Measurements from ENCODE around the gene RNPEPL1.

The RNPEPL1 gene

DNA sequence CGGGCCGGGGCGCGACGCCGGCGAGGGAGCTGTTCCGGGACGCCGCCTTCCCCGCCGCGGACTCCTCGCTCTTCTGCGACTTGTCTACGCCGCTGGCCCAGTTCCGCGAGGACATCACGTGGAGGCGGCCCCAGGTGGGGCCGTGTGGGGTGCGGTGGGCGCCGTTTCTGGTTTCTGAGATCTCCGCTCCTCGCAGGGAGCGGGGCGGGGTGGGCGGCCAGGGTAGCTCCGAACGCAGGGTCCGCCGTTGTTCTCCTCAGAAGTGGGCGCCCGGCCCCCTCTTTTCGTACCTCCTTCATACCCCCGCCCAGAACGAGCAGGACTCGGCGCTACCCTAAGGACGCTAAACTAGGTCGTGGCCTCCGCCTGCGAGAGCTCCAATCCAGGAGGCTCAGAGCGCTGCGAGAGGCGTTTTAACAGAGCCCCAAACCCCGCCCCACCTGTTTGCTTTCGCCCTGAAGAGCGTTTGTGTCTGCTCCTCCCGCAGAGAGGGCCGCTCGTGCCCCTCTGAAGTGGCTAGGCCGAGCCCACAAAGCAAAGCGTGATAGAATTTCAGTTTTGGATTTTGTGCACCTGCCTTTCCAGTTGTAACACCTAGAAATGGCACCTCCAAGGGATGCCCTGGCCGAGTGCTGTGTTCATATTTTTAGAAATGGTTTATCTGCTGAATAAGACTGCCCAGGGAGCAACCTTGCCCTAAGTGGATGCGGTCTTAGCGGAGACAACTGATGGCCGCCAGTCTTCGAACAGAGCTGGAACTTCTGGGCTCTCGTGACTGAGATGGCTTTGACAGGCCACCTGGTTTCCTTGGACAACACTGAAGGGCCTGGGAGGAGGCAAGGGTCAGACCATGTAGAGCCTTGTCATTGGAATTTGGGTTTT is 18.9 kb downstream of the RNPEPL1 start:
- H3K18ac ChIP-seq (ENCODE audit: low read length): peak overlapping the region; percentile 60
- H3K79me2 ChIP-seq (ENCODE audit: control insufficient read depth, insufficient read depth, low read length, poor library complexity): peaks cover 15% of the 10 kb centered on the region
- peak overlapping the region; percentile 54 for H3K9ac ChIP-seq (ENCODE audit: low read length)
- H3K27ac ChIP-seq (ENCODE audit: low read depth, low read length): no peak overlapping the region
- peak overlapping the region; percentile 52 for H4K91ac ChIP-seq (ENCODE audit: low read depth, low read length)
- peaks cover 30 to 31% of the 10 kb centered on the region in 2 experiments for H3K36me3 ChIP-seq (ENCODE audit: control insufficient read depth in 1 of 2, insufficient read depth in 2 of 2, low read length in 2 of 2)
- peak overlapping the region; percentile 69 for H3K4ac ChIP-seq (ENCODE audit: low read depth, low read length)
- peaks cover 7% of the 10 kb centered on the region for H3K79me1 ChIP-seq (ENCODE audit: low read length)
- WGBS (ENCODE audit: extremely low coverage, insufficient coverage, insufficient read length): no CpG with 5 or more reads among the region's 62 CpGs
- H3K27me3 ChIP-seq (ENCODE audit: insufficient read depth, low read length): no peaks in the 10 kb centered on the region
- no peak overlapping the region for H2BK5ac ChIP-seq (ENCODE audit: low read depth, low read length, poor library complexity)
- H2AFZ ChIP-seq (ENCODE audit: insufficient read depth, low read length, poor library complexity): peak overlapping the region; percentile 73
- peak overlapping the region; percentile 66 for H4K8ac ChIP-seq (ENCODE audit: low read depth, low read length)
- peaks cover 6% of the 10 kb centered on the region for H3K9me3 ChIP-seq (ENCODE audit: insufficient read depth, low read depth, low read length)
- peaks cover 18 to 22% of the 10 kb centered on the region in 2 experiments for H3K4me1 ChIP-seq (ENCODE audit: control insufficient read depth in 1 of 2, insufficient read depth in 2 of 2, low read length in 2 of 2)
- H4K12ac ChIP-seq (ENCODE audit: low read depth, low read length): peak overlapping the region; percentile 76
- no peak overlapping the region for H2AK5ac ChIP-seq (ENCODE audit: low read length)
- H3K23ac ChIP-seq (ENCODE audit: low read length): no peak overlapping the region
- peak overlapping the region; percentile 89 for H3K4me3 ChIP-seq (ENCODE audit: low read depth, low read length)
- H3K14ac ChIP-seq (ENCODE audit: low read length): peak overlapping the region; percentile 61
- DNase-seq: peak in 1 of 2 donors; percentile 39
- no peak overlapping the region for H2BK12ac ChIP-seq (ENCODE audit: low read length)
- peak overlapping the region; percentile 81 for H3K4me2 ChIP-seq (ENCODE audit: low read length)
- H2BK120ac ChIP-seq (ENCODE audit: insufficient read depth, low read length, poor library complexity): peak overlapping the region; percentile 56

DNA sequence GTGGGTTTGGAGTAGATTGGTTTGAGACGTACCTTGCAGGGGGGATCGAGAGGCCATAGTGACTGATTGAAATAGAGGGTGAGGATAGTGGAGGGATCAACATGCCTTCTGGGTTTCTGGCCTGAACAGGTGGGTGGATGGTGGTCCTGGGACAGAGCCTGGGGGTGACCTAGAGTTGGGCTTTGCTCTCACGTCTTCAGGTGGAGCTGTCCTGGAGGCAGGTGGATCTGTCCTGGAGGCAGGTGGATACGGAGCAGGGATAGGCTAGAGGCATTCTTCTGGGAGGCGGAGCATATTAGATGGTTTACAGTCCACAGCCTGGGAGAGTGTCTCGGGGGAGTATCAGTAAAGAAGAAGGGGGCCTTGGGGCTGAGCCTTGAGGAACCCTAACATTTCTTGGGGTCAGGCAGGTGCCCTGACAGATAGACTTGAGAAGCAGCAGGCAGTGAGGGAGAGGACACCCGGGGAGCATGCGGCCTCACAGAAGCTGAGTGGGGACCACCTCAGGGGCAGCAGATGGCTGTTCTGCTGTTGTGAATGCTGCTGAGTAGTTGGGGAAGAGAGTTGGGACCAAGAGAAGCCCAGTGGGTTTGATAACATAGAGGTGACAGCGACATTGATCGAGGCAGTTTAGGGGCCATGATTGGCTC is 19.8 kb downstream of the RNPEPL1 start:
- Histone ChIP-seq H3K4me1 (ENCODE audit: control insufficient read depth in 1 of 2, insufficient read depth in 2 of 2, low read length in 2 of 2) (peaks cover 18 to 20% of the 10 kb centered on the region in 2 experiments), H4K12ac (ENCODE audit: low read depth, low read length) (no peak overlapping the region), H2BK5ac (ENCODE audit: low read depth, low read length, poor library complexity) (no peak overlapping the region), H4K91ac (ENCODE audit: low read depth, low read length) (no peak overlapping the region), H3K4me3 (ENCODE audit: low read depth, low read length) (no peak overlapping the region), H4K8ac (ENCODE audit: low read depth, low read length) (no peak overlapping the region), H3K9ac (ENCODE audit: low read length) (no peak overlapping the region), H3K27ac (ENCODE audit: low read depth, low read length) (no peak overlapping the region), H3K23ac (ENCODE audit: low read length) (no peak overlapping the region), H3K18ac (ENCODE audit: low read length) (peak overlapping the region; percentile 20), H3K27me3 (ENCODE audit: insufficient read depth, low read length) (no peaks in the 10 kb centered on the region), H3K4ac (ENCODE audit: low read depth, low read length) (peak overlapping the region; percentile 23), H3K9me3 (ENCODE audit: insufficient read depth, low read depth, low read length) (peaks cover 6% of the 10 kb centered on the region), H3K79me2 (ENCODE audit: control insufficient read depth, insufficient read depth, low read length, poor library complexity) (peaks cover 15% of the 10 kb centered on the region), H3K36me3 (ENCODE audit: control insufficient read depth in 1 of 2, insufficient read depth in 2 of 2, low read length in 2 of 2) (peaks cover 31 to 33% of the 10 kb centered on the region in 2 experiments), H2BK120ac (ENCODE audit: insufficient read depth, low read length, poor library complexity) (no peak overlapping the region), H2AK5ac (ENCODE audit: low read length) (no peak overlapping the region), H3K14ac (ENCODE audit: low read length) (no peak overlapping the region), H3K79me1 (ENCODE audit: low read length) (peaks cover 7% of the 10 kb centered on the region), H2AFZ (ENCODE audit: insufficient read depth, low read length, poor library complexity) (no peak overlapping the region), H2BK12ac (ENCODE audit: low read length) (no peak overlapping the region), H3K4me2 (ENCODE audit: low read length) (peak overlapping the region; percentile 81)
- no peak for DNase-seq
- no CpG with 5 or more reads among the region's 10 CpGs for WGBS (ENCODE audit: extremely low coverage, insufficient coverage, insufficient read length)

DNA sequence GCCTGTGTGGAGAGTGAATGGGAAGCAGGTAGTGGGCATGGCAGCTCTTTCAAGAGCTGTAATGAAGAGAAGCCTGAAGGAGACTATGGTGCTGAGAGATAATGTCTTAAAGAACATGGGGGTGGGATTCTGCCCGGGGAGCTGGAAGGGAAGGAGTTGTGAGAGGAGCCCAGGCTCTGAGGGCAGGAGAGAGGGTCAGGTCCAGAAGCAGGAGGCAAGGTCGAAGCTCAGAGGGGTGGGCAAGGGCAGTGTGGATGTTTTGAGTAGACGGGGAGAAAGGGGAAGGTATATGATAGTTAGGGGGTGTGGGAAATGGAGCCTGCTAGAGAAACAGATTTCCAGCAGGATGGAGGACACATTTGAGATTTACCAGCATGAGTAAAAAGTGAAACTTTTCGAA is 20.4 kb downstream of the RNPEPL1 start:
- Histone ChIP-seq H2BK12ac (ENCODE audit: low read length) (no peak overlapping the region), H3K4me1 (ENCODE audit: control insufficient read depth in 1 of 2, insufficient read depth in 2 of 2, low read length in 2 of 2) (peaks cover 18 to 20% of the 10 kb centered on the region in 2 experiments), H2BK120ac (ENCODE audit: insufficient read depth, low read length, poor library complexity) (no peak overlapping the region), H3K36me3 (ENCODE audit: control insufficient read depth in 1 of 2, insufficient read depth in 2 of 2, low read length in 2 of 2) (peaks cover 33% of the 10 kb centered on the region in 2 experiments), H3K27ac (ENCODE audit: low read depth, low read length) (no peak overlapping the region), H3K4me3 (ENCODE audit: low read depth, low read length) (no peak overlapping the region), H4K91ac (ENCODE audit: low read depth, low read length) (no peak overlapping the region), H4K8ac (ENCODE audit: low read depth, low read length) (no peak overlapping the region), H3K14ac (ENCODE audit: low read length) (no peak overlapping the region), H3K9me3 (ENCODE audit: insufficient read depth, low read depth, low read length) (peaks cover 6% of the 10 kb centered on the region), H3K9ac (ENCODE audit: low read length) (no peak overlapping the region), H3K79me2 (ENCODE audit: control insufficient read depth, insufficient read depth, low read length, poor library complexity) (peaks cover 15% of the 10 kb centered on the region), H2BK5ac (ENCODE audit: low read depth, low read length, poor library complexity) (no peak overlapping the region), H2AK5ac (ENCODE audit: low read length) (no peak overlapping the region), H2AFZ (ENCODE audit: insufficient read depth, low read length, poor library complexity) (no peak overlapping the region), H3K23ac (ENCODE audit: low read length) (no peak overlapping the region), H3K4ac (ENCODE audit: low read depth, low read length) (no peak overlapping the region), H3K18ac (ENCODE audit: low read length) (no peak overlapping the region), H4K12ac (ENCODE audit: low read depth, low read length) (no peak overlapping the region), H3K79me1 (ENCODE audit: low read length) (peaks cover 7% of the 10 kb centered on the region), H3K27me3 (ENCODE audit: insufficient read depth, low read length) (no peaks in the 10 kb centered on the region), H3K4me2 (ENCODE audit: low read length) (no peak overlapping the region)
- no CpG with 5 or more reads among the region's 4 CpGs for whole genome bisulfite sequencing (ENCODE audit: extremely low coverage, insufficient coverage, insufficient read length)
- DNase-seq: no peak

DNA sequence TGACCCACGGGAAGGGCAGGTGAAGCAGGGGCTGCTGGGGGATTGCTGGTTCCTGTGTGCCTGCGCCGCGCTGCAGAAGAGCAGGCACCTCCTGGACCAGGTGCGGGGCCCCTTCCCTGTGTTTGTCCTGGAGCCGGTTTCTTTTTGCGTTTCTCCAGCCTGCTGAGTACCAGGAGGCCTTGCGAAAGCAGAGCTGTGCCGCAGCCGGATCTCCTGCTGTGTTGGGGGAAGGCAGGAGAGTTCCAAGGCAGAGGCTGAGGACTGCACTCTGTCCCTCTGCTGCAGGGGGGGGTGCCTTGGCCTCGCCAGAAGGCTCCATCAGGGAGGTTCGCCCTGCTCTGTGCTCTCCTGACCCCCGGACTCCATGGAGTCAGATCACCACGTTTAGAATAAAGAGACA is 21.1 kb downstream of the RNPEPL1 start:
- H3K27ac ChIP-seq (ENCODE audit: low read depth, low read length): no peak overlapping the region
- DNase-seq: no peak
- H3K4me3 ChIP-seq (ENCODE audit: low read depth, low read length): no peak overlapping the region
- peaks cover 35 to 36% of the 10 kb centered on the region in 2 experiments for H3K36me3 ChIP-seq (ENCODE audit: control insufficient read depth in 1 of 2, insufficient read depth in 2 of 2, low read length in 2 of 2)
- no peak overlapping the region for H2BK120ac ChIP-seq (ENCODE audit: insufficient read depth, low read length, poor library complexity)
- no peak overlapping the region for H3K18ac ChIP-seq (ENCODE audit: low read length)
- H3K23ac ChIP-seq (ENCODE audit: low read length): no peak overlapping the region
- H3K9me3 ChIP-seq (ENCODE audit: insufficient read depth, low read depth, low read length): peaks cover 6% of the 10 kb centered on the region
- H3K4ac ChIP-seq (ENCODE audit: low read depth, low read length): no peak overlapping the region
- no peak overlapping the region for H3K9ac ChIP-seq (ENCODE audit: low read length)
- no peak overlapping the region for H4K91ac ChIP-seq (ENCODE audit: low read depth, low read length)
- H4K8ac ChIP-seq (ENCODE audit: low read depth, low read length): no peak overlapping the region
- no peak overlapping the region for H2BK5ac ChIP-seq (ENCODE audit: low read depth, low read length, poor library complexity)
- no peak overlapping the region for H3K14ac ChIP-seq (ENCODE audit: low read length)
- no peak overlapping the region for H2BK12ac ChIP-seq (ENCODE audit: low read length)
- no CpG with 5 or more reads among the region's 14 CpGs for WGBS (ENCODE audit: extremely low coverage, insufficient coverage, insufficient read length)
- H3K4me2 ChIP-seq (ENCODE audit: low read length): no peak overlapping the region
- no peak overlapping the region for H2AK5ac ChIP-seq (ENCODE audit: low read length)
- peaks cover 7% of the 10 kb centered on the region for H3K79me1 ChIP-seq (ENCODE audit: low read length)
- H2AFZ ChIP-seq (ENCODE audit: insufficient read depth, low read length, poor library complexity): no peak overlapping the region
- H4K12ac ChIP-seq (ENCODE audit: low read depth, low read length): no peak overlapping the region
- H3K4me1 ChIP-seq (ENCODE audit: control insufficient read depth in 1 of 2, insufficient read depth in 2 of 2, low read length in 2 of 2): peaks cover 18 to 20% of the 10 kb centered on the region in 2 experiments
- H3K27me3 ChIP-seq (ENCODE audit: insufficient read depth, low read length): no peaks in the 10 kb centered on the region
- H3K79me2 ChIP-seq (ENCODE audit: control insufficient read depth, insufficient read depth, low read length, poor library complexity): peaks cover 15% of the 10 kb centered on the region
